22Rv1 (cell line): Measurements from ENCODE around the gene ARL2BP.
A peak's percentile ranks its signal among the peaks of the same experiment; 100 is the strongest.
"Not testable (repeated sequence)": the region's sequence is repeated elsewhere in the genome, so short reads cannot be mapped to it uniquely, and the experiment has no call there.

Source experiments
- H3K27ac ChIP-seq: fragments of 450-650 bp; 2 replicates; pipeline ENCODE4 v1.5.1; 2017
- CTCF ChIP-seq: fragments of 450-650 bp; IDR thresholded peaks from 2 replicates; pipeline ENCODE4 v1.5.1; 2017; ENCODE audit warnings: mild to moderate bottlenecking
- ZFX ChIP-seq: fragments of 450-650 bp; IDR thresholded peaks from 2 replicates; pipeline ENCODE4 v1.6.1; 2017; ENCODE audit warnings: antibody characterized with exemption, borderline replicate concordance

Gene ARL2BP

GRCh38 chr16:57244767-57245471 lies at the start of gene ARL2BP:
Gene ARL2BP, plus strand, starts transcription at chr16:57245259. Its CDS starts 109 bp downstream, at chr16:57245368.
- TF ChIP-seq ZFX (peak; percentile 67; the same call in 1 of the 2 replicates), CTCF (0 out of 2 replicates have a peak, but pooled peaks have one; percentile 7)
- peak within 1 kb of the TSS; percentile 85 for H3K27ac ChIP-seq

- TF ChIP-seq CTCF (no peak), ZFX (no peak)
- no peak overlapping the region for H3K27ac ChIP-seq
These were observed 48.8 kb upstream of the ARL2BP start for GRCh38 chr16:57196286-57196685.

GRCh38 chr16:57196753-57197152 lies 48.3 kb upstream of the ARL2BP start:
- TF ChIP-seq CTCF (no peak), ZFX (no peak)
- H3K27ac ChIP-seq: no peak overlapping the region

- H3K27ac ChIP-seq: not testable (repeated sequence)
These were observed 44.7 kb upstream of the ARL2BP start for GRCh38 chr16:57200321-57200720.

- not testable (repeated sequence) for H3K27ac ChIP-seq
These were observed 44.1 kb upstream of the ARL2BP start for GRCh38 chr16:57200926-57201325.

- TF ChIP-seq ZFX: no peak
- TF ChIP-seq CTCF: no peak
- no peak overlapping the region for H3K27ac ChIP-seq
These were observed 42.8 kb upstream of the ARL2BP start for GRCh38 chr16:57202095-57202886.

- no peak overlapping the region for H3K27ac ChIP-seq
- TF ChIP-seq ZFX: no peak
- no peak for TF ChIP-seq CTCF
These were observed 41.6 kb upstream of the ARL2BP start for GRCh38 chr16:57203451-57203850.

- TF ChIP-seq ZFX: no peak
- no peak for TF ChIP-seq CTCF
These were observed 40.4 kb upstream of the ARL2BP start for GRCh38 chr16:57204675-57205074.

More at GRCh38 chr16:57204675-57205074, 40.4 kb upstream of the ARL2BP start:
- no peak overlapping the region for H3K27ac ChIP-seq
